HEK293T (cell line): Measurements from ENCODE around the gene URGCP.

Source experiments
- ARNT ChIP-seq: fragments of 450-650 bp; IDR thresholded peaks from 2 replicates; pipeline ENCODE4 v1.6.1; 2017; ENCODE audit warnings: mild to moderate bottlenecking
- BHLHE40 ChIP-seq: fragments of 450-650 bp; IDR thresholded peaks from 2 replicates; pipeline ENCODE4 v1.6.1; 2016; ENCODE audit warnings: mild to moderate bottlenecking, moderate library complexity, borderline replicate concordance
- ELF4 ChIP-seq: fragments of 450-650 bp; IDR thresholded peaks from 2 replicates; pipeline ENCODE4 v1.6.1; 2017; ENCODE audit warnings: antibody characterized with exemption
- FOXA1 ChIP-seq: fragments of 450-650 bp; IDR thresholded peaks from 2 replicates; pipeline ENCODE4 v1.6.1; 2016; ENCODE audit warnings: mild to moderate bottlenecking
- FOXK2 ChIP-seq: fragments of 450-650 bp; IDR thresholded peaks from 2 replicates; pipeline ENCODE4 v1.6.1; 2016; ENCODE audit warnings: mild to moderate bottlenecking
- HDGF ChIP-seq: fragments of 450-650 bp; IDR thresholded peaks from 2 replicates; pipeline ENCODE4 v1.6.1; 2017; ENCODE audit warnings: antibody characterized with exemption, borderline replicate concordance
- NFRKB ChIP-seq: fragments of 450-650 bp; IDR thresholded peaks from 2 replicates; pipeline ENCODE4 v1.6.1; 2016; ENCODE audit warnings: mild to moderate bottlenecking, moderate library complexity
- SP1 ChIP-seq: fragments of 450-650 bp; IDR thresholded peaks from 2 replicates; pipeline ENCODE4 v1.6.1; 2017
- SUZ12 ChIP-seq: fragments of 450-650 bp; IDR thresholded peaks from 2 replicates; pipeline ENCODE4 v1.6.1; 2016; ENCODE audit warnings: mild to moderate bottlenecking
- TARDBP ChIP-seq: fragments of 450-650 bp; IDR thresholded peaks from 2 replicates; pipeline ENCODE4 v1.6.1; 2016
- TF ChIP-seq, protein P1 (sequence below): fragments of 450-650 bp; IDR thresholded peaks from 2 replicates; pipeline ENCODE4 v1.6.1; 2016

DNA sequence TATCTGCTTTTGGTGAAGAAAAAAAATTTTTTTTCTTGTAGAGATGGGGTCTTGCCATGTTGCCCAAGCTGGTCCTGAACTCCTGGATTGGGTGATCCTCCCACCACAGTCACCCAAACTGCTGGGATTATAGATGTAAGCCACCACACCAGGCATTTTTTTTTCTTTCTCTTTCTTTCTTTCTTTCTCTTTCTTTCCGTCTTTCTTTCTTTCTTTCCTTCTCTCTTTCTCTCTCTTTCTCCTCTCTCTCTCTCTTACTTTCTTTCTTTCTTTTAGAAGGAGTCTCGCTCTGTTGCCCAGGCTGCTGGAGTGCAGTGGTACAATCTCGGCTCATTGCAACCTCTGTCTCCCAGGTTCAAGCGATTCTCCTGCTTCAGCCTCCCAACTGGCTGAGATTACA lies 16.3 kb upstream of the URGCP start:
- TF ChIP-seq BHLHE40: no peak
- TF ChIP-seq ELF4: no peak
- TF ChIP-seq, protein P1, sequence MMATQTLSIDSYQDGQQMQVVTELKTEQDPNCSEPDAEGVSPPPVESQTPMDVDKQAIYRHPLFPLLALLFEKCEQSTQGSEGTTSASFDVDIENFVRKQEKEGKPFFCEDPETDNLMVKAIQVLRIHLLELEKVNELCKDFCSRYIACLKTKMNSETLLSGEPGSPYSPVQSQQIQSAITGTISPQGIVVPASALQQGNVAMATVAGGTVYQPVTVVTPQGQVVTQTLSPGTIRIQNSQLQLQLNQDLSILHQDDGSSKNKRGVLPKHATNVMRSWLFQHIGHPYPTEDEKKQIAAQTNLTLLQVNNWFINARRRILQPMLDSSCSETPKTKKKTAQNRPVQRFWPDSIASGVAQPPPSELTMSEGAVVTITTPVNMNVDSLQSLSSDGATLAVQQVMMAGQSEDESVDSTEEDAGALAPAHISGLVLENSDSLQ: no peak
- TF ChIP-seq SP1: no peak
- no peak for TF ChIP-seq HDGF
- no peak for TF ChIP-seq FOXK2
- no peak for TF ChIP-seq TARDBP
- no peak for TF ChIP-seq ARNT
- no peak for TF ChIP-seq FOXA1
- TF ChIP-seq SUZ12: no peak
- no peak for TF ChIP-seq NFRKB
